HG02759 (cell line): ENCODE results near the gene TMEM184B.

Source experiments
- ATAC-seq: cut with Tn5 transposase; IDR thresholded peaks from one replicate; pipeline ENCODE4 v1.9.1; 2021; ENCODE audit warnings: mild to moderate bottlenecking, moderate library complexity; ENCODE audit not compliant: unreplicated experiment

The TMEM184B gene

GRCh38 chr22:38207898-38208432 lies 64.8 kb downstream of the TMEM184B start:
- no peak for ATAC-seq

GRCh38 chr22:38205261-38206128 lies 67.3 kb downstream of the TMEM184B start:
- no peak for ATAC-seq

DNA sequence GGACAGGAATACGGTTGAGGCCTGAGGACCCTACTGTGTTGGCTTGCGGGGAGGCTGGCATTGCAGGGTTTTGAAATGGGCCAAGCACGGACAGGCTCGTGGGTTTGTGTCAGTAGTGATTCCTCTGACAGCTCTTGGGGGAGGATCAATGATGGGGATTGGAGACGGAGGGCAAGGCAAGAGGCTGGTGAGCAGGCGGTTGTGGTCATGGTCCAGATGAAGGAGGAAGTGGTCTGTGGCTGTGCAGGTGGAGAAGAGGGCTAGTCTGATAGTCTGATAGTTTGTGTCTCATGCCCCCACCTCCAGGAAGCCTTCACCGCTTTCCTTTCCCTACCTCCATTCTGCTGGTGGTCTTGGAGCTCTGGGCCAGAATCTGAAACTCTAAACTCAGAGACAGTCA lies 68.0 kb downstream of the TMEM184B start:
- no peak for ATAC-seq

DNA sequence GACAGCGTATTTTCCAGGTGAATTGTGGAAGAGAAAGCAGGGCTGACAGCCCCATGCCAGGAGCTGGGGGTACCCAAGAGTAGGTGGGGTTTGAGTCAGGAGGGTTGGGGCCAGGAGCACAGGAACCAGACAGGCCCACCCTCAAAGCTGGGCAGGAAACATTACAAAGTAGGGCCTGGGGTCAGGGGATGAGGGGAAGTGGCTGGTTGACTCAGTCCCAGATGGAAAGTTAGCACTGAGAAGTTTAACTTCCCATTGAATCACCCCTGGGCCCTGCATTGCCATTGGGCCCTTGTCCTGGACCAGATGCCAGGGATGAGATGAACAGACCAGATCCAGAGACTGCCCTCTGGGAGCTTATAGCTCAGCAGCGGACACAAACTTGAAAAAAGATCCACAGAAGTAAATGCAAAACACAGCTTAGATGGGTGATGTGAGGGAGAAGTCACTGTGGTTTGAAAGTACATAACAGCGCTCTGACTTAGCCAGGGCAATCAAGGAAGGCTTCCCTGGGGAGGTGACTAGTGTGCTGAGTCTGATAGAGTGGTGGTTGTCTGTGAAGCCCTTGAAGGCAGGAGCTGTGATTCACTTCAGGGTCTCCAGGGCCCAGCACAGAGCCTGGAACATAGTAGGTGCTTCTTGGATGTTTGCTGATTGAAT lies 68.8 kb downstream of the TMEM184B start:
- no peak for ATAC-seq

- no peak for ATAC-seq
Measured at GRCh38 chr22:38203090-38203810, 69.6 kb downstream of the TMEM184B start.

DNA sequence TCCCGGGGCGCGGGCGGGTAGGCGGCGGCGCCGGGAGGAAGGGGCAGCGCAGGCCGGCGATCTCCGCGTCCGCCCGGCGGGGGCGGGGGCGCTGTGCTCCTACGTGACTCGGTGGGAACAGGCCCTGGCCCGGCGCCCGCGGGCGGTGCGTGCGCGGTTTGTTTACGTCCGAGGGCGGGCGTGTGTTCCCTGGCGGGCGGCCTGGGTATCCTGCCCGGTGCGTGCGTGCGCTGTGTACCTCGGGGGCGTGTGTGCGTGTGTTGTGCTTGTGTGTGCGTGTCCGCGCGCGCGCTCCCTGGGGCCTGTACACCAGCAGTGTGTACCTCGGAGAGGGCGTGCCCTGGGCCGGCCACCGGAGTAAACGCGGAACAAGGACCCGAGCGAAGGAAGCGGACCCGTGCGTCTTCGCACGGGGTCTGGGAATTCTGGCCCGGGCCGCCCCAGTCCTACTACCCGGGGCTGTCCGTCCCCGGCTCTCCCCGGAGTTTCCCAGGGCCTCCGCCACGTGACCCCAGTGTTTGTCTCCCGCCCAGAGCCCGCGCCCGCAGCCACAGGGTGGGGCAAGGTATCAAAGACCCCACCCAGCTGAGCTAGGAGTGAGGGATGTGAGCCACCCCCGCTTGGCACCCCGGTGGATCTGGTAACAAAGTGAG lies 70.2 kb downstream of the TMEM184B start:
- peak; percentile 23 for ATAC-seq

DNA sequence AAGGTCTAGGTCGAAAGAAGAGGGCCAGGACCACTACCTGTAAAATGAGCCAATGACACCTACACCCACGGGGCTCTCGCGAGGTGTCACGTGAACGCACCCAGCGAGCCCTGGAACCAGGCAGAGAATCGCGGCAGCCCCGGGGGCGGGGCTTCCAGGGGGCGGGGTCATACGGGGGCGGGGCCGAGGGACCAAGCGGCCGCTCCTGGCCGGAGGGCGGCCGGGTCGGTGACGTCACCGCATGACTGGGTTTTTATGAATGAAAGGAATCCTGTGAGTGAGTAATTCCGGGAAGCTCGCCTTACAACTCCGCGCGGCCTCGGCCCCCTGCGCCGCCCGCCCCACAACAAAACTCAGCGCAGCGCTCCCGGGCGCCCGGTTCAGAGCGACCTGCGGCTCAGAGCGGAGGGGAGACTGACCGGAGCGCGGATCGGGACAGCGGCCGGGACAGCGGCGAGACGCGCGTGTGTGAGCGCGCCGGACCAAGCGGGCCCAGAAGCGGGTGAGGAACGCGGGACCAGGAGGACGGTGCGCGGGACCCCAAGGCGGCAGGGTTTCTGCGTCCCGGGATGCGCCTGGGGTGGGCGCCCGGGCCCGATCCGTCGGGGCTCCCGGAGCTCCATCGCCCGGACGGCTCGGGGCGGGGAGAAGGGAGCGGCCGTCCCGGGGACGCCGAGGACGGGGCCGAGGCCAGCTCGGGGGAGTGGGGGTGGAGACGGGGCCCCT lies 70.9 kb downstream of the TMEM184B start, which contains the start of gene MAFF:
MAFF (plus strand) TSS at position 284 of the 726 bp plus-strand sequence. CDS start 11,860 bp downstream, outside the sequence.
- ATAC-seq = peak; percentile 59

DNA sequence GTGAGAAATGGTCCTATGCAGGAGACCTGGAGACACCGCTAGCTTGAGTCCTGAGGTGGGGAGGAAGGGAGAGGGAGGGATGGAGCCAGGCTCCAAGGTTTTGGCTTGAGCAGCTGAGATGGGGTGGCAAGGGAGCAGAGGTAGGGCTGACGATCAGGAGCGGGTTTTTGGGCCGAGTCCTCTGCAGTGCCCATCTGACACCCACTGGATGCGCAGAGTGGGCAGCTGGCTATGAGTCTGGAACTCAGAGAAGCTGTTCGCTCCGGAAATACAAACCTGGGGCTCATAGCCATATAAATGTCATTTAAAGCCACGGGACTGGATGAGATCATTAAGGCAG lies 71.5 kb downstream of the TMEM184B start:
- ATAC-seq = no peak

DNA sequence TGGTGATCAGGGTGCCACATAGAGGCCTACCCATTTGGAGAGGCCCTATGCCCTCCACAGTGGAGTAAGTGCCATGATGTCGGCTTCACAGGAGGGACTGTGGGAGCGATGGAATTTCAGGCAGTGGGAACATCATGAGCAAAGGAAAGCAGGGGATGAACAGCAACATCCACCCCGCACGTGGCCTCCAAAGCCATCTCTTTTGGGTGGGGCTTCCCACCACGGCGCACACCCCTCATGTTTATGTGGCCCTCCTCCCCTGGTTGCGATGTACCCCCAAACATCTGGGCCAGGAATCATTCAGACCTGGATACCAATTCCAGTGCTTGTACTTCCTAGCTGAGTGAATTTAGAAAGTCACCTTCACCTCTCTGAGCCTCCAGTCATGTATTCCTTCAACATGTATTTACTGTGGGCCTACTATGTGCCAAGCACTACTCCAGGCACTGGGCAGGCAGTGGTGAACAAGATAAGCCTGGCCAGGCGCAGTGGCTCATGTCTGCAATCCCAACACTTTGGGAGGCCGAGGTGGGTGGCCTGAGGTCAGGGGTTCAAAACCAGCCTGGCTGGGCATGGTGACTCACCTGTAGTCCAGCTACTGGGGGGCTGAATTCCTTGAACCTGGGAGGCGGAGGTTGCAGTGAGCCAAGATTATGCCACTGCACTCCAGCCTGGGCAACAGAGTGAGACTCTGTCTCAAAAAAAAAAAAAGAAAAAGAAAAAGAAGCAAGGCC lies 72.8 kb downstream of the TMEM184B start:
- no peak for ATAC-seq

DNA sequence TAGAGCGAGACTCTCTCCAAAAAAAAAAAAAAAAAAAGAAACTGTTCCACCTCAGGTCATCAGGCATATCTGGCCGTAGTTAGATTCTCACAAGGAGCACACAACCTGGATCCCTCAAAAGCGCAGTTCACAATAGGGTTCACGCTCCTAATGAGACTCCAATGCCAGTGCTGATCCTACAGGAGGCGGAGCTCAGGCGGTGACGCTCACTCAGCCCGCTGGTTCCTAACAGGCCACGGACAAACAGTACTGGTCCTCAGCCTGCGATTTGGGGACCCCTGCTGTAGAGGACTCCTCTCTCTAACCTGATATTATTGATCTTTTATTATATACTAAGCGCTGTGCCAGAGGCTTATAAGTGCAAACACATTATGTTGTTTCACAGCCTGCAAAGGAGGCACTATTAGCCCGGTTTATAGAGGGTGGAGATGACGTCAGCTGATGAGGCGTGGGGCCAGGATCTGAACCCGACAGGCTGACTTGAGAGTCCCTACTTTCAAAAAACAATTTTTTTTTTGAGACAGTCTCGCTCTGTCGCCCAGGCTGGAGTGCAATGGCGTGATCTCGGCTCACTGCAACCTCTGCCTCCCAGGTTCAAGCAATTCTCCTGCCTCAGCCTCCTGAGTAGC lies 75.9 kb downstream of the TMEM184B start:
- ATAC-seq = no peak

DNA sequence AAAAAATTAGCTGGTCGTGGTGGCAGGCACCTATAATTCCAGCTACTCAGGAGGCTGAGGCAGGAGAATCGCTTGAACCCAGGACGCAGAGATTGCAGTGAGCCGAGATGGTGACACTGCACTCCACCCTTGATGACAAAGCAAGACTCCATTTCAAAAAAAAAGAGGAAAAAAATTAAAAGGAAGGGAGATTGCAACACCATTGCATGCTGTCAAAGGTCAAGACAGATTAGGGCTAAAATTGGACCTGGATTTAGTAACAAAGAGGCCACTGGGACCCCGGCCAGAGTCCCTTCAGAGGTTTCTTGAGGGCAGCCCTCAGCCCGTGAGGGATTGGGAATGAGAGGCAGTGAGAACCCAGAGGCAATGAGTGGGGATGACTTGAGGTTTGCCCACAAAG lies 79.2 kb downstream of the TMEM184B start:
- no peak for ATAC-seq

DNA sequence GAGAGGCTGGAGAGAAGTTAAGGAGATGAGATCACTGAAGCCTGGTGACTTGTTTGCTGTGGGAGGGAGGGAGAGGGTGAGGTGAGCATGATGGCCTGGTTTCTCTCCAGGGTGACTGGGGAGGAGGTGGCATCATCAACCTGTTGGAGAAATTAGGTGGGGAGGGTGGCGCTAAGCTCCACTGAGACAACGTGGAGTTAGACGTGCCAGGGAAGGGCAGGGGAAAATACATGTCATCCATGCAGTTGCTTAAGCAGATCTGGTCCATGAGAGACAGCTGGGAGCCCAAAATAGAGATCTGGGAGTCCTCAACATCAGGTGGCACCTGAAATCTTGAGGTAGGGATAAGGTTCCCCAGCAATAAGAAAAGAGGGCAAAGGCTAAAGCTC lies 80.3 kb downstream of the TMEM184B start:
- no peak for ATAC-seq

- ATAC-seq = no peak
Measured at GRCh38 chr22:38191731-38192474, 80.9 kb downstream of the TMEM184B start.

GRCh38 chr22:38191055-38191454 lies 81.8 kb downstream of the TMEM184B start:
- no peak for ATAC-seq

DNA sequence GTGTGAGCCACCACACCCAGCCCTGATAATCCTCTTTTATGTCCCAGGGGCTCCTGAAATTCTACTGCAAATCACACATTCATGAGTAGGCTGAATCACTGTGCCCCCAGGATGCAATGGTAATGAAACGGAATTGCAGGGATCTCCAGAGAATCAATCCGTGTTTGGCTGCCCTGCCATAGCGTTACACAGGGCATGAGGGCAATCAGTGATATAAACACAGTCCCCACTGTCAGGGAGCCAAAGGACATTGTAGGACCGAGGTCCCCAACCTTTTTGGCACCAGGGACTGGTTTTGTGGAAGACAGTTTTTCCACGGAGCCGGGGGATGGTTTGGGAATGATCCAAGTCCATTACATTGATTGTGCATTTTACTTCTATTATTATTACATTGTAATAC lies 82.2 kb downstream of the TMEM184B start:
- ATAC-seq = no peak

DNA sequence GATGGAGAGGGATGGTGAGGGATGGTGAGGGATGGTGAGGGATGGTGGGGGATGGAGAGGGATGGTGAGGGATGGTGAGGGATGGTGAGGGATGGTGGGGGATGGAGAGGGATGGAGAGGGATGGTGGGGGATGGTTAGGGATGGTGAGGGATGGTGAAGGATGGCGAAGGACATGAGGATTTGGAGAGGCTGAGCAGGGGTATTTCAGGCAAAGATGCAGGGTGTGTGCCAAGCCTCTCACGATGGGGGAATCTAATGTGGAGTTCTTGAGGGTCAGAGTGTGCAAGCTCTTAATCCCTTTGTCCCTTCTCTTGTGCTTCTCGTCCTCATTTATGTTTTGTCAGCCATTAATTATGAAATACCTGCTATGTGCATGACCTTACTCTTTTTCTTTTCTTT lies 83.7 kb downstream of the TMEM184B start:
- no peak for ATAC-seq

DNA sequence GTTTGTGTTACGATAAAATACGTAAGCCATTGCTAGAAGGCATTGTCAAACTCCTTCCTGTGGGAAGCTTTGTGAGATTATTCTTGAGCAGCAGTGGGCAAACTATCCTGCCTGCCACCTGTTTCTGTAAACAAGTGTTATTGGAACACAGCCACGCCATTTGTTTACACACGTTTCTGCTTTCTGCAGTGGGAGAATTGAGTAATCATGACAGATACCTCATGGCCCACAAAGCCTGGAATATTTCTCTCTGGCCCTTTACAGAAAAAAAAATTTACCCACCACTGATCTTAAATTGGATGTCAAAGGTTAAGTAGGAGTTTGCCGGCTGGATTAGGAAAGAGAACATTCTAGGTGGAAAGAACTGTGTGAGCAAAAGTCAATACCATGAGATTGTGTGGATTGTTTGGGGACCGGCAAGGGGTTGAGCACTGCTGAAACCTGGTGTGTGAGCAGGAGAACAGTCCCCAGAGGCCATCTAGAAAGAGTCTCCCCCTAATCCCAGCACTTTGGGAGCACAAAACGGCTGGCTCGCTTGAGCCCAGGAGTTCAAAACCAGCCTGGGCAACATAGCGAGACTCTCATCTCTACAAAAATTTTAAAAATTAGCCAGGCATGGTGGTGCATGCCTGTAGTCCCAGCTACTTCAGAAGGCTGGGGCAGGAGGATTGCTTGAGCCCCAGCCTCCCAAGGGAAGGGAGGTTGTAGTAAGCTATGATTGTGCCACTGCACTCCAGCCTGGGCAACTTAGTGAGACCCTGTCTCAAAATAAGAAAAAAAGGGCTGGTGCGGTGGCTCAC lies 85.2 kb downstream of the TMEM184B start:
- no peak for ATAC-seq

DNA sequence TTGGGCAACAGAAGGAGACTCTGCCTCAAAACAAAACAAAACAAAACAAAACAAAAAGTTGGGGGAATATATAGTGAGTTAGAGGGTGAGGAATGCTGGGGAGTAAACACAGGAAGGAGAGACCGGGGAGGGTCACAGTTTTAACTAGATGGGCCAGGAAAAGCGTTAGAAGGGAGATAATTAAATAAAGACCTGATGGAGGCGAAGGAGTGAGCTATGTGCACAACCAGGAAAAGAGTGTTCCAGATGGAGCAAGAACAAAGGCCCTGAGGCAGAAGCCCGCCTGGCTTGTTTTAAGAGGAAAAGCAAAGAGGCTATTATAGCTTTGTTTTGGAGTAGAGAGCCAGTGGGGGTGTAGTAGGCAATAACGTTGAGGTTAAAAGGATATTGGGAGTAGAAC lies 86.4 kb downstream of the TMEM184B start:
- ATAC-seq = no peak
